ENCODE data around the gene PI4KA.

DNA sequence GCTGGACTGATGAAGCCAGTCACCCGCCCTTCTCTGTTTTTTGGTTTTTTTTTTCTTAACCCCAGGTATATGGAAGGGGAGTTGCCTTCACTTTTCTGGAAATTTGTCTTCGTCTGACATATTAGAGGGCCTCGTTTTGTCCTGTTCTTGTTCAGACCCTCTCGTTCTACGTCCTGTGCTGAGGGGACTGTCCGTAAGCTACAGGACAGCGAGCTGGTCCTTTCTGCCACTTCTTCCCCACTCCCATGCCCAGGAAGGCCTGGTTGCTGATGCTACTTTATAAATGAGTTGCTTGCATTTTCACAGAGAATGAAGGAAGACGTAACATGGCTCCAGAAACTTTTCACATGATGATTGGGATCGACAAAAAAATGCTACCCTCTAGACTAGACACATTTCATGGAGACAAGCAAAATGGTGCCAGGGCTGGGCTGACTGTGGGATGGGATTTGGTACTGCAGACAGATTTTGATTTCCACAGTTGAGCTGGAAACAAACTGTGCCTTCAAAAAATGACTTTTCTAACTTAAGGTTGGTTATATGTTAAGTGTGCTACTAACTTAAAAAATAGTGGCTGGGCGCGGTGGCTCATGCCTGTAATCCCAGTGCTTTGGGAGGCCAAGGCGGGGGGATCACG, 31.4 kb upstream of the PI4KA start:
- TF ChIP-seq POLR2AphosphoS5 (IDR thresholded peaks at IDR 0.05) (no peak), POLR2A (IDR thresholded peaks at IDR 0.05; ENCODE audit: low read depth) (no peak)

Measured in esophagus muscularis mucosa (tissue), 2 donors.